HG03460 (cell line): ENCODE measurements around the gene ALDH1A1.

Experiments used
- ATAC-seq: cut with Tn5 transposase; IDR thresholded peaks from one replicate; pipeline ENCODE4 v1.9.1; 2021; ENCODE audit not compliant: unreplicated experiment

ALDH1A1 gene

DNA sequence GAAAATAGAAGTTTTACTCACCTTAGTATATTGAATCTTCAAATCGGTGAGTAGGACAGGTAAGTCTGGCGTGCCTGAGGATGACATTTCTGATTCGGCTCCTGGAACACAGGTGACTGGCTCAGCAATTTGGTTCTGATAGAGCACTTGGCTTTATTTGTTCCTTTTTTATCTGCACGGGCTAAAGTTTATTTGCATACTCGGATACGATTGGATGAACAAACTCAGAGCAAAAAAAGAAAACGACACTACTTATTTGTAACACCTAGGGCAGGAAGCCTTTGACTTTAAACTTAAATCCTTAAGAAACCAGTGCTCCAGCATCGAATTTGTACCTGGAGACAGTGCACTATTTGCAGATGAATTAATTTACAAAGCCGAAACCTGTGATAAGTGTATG lies at the start of gene ALDH1A1:
TSS of gene ALDH1A1 (minus strand) at position 140 of the 400 bp plus-strand sequence. CDS start at position 87, 53 bp downstream.
- no peak for ATAC-seq

DNA sequence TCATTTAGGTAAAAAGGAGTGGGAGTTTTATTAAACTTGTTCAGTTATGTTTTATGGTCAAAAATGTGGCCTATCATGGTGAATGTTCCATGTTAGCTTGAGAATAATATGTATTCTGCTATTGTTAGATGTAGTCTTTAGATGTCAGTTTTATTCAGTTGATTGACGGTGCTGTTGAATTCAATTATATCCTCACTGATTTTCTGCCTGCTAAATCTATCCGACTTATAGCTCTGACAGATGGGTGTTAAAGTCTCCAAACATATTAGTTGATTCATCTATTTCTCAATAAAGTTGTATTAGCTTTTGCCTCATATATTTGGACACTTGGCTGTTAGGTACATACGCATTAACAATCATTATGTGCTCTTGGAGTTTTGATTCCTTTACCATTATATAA lies 49.0 kb upstream of the ALDH1A1 start:
- ATAC-seq: no peak

DNA sequence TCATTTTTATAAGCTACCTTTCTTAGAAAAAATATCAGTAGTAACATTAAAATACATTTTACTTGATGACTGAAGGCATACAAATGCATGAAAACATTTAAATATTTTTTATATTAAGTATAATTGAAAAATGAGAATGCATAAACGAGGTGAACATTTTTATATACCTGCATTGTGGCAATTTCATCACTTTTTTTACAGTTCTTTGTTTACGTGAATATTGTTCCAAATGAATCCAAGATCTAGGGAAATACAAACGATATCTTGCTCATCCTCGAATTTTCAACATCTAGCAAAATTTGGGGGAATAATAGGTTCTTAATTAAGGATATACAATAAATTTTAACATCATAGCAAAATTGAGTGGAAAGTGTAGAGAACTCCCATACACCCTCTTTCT lies 45.5 kb upstream of the ALDH1A1 start:
- no peak for ATAC-seq

DNA sequence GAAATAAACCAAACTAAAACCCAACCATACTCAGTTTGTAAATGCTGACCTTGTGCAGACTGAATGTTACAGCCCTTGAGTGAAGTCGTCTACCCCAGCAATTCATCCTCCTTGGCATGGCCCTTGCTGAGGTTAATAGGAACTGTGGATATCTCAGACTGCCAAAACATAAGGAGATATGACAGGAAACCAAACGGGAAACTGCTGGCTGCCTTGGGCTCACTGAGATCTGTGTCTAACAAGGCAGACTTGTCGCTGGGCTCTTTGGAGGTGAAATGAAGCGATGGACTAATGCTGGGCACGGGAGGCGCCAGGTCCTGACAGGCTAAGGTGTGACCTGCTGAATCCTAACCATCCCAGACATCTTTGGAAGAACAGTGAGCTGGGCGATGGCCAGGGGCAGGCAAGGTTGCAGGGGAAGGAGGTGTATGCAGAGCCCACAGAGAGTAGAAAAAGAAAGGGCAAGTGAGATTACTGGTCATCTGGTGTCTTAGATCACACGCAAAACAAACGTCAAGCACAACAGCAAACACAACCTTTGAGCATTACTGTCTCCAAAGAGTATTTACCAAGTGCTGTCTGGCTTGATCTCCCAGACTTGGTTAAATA lies 44.6 kb upstream of the ALDH1A1 start:
- no peak for ATAC-seq

DNA sequence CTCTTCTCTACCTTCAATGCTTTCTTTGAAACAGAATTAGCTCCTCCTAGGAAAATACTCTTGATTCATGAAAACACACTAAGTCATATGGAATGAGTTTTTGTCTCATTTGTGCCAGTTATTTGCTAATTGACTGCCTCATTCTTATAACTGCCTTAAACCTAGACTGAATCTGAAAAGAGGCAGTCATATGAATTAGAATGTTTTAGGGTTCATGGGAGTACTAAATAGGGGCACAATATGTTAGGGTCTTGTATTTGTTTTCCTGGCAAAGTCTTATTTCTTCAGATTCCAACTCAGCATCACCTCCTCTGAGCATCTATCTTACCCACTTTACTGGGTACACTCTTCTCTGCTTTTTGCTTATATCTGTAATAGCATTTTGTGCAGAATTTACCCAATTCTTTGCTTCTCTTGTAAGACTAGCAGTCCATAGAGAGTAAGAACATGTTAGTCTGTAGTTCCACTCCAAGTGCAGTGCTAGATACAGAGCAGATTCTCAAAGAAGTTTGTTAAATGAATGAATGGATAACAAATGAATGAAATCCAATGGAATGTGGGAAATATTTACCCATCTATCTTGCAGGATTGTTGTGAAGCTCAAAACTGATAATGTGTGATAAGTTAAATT lies 43.9 kb upstream of the ALDH1A1 start:
- no peak for ATAC-seq

DNA sequence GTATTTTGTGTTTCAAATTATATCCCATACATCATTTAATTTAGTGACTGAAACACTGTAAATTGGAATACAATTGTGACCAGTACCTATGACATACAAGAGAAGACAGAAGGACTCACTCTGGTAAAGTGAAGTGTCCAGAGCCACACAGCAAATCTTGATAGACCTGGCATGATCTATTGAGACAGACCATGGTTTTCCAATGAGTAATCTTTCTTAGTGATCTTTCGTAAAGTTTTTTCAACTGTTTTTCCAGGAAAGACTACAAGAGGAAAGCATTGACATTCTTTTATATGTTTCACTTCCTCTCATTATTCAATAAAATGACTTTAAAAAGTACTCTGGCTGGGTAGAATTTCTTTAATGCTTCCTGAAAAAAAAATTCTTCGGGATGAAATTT lies 43.3 kb upstream of the ALDH1A1 start:
- ATAC-seq: no peak

DNA sequence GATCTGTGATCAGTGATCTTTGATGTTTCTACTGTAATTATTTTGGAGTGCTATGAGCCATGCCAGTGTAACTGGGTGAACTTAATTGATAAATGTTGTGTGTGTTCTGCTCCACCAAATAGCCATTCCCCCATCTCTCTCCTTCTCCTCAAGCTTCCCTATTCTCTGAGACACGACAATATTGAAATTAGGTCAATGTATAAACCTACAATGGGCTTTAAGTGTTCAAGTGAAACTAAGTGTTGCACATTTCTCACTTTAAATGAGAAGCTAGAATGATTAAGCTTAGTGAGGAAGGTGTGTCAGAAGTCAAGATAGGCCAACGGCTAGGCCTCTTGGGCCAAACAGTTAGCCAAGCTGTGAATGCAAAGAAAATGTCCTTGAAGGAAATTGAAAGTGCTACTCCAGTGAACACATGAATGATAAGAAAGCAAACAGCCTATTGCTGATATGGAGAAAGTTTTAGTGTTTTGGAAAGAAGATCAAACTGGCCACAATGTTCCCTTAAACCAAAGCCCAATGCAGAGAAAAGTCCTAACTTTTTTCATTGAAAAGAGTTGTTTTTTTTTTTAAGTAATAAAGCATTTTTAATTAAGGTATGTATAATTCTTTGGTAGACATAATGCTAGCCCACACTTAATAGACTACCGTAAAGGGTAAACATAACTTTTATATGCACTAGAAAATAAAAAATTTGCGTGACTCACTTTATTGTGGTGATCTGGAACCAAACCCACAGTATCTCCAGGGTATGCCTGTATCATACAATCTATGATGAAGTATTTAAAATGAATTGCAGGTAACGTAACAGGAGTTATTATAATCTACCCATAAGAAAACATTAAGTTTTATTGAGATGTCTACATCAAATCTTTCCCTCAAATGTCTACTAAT lies 42.5 kb upstream of the ALDH1A1 start:
- ATAC-seq: no peak

DNA sequence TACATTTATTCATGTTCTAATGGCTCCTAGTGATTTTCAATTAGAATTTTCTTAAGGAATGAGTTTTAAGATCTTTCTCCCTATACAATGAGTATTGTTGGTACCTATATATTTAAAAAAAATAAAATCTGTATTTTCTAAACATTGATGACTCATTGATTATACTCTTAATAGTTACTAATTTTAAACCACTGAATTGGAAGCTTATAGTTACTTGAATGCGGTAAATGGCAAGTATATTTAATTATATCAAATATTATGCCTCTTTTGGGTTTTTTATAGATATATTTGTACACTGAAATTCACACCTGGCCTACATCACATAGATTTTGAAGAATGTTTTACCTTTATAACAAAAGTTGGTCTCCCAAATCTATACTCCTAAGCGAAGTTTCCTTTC lies 38.9 kb upstream of the ALDH1A1 start:
- ATAC-seq: no peak

DNA sequence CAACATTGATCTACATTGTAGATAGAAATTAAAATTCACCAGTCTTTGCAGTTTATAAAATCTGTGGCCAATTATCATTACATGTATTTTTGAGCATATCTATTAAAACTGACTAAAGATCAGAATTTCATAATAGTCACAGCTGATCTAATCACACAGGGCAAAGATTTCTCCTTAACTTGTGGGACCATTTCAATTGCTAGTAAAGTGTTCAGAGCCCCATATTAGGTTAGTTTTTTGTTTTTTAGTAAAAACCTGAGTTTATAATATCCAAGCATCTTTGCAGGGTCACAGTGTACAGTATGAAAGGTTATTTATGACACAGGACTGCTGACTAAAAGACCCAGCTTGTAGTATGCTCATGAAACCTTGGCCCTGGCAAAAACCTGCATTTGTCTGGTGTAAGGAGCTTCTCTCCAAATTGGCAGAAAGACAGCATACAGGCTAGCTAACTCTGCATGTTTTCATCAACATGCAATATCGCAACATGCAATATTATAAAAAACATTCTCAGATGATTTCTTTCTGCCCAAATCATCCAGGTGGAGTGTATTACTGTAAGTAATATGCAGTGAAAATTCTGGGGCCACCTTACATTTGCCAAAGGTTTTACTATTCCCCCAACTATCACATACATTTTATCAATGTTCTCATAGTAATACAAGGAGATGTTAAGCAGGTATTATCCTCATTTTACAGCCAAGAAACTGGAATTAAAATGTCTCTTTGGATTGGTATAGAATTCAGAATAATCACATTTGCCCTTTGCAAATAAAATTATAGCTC lies 37.7 kb upstream of the ALDH1A1 start:
- no peak for ATAC-seq

DNA sequence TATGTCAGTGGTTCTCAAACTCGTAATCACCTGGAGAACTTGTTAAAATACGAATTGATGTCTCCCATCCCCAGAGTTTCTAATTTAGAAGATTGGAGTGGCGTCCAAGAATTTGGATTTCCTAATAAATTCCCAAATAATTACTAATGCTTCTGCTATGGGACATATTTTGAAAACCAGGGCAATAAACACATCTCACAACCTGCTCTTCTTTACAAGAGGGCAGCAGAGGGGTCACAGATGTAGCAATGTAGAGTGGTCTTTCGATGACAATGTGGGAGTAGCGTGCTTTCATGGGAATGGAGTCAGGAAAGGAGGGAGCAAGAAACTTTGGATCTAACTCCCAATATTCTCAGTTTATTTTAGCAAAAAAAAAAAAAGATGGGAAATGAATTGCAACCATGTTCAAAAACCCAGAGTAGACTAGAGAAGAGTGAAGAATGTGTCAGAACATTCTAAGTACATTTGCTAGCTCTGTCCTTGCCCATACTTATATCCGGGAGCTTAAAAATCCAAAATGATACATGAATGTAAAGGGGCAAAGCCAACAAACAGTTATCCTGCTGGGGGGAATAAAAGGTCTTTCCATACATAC lies 33.8 kb upstream of the ALDH1A1 start:
- no peak for ATAC-seq

DNA sequence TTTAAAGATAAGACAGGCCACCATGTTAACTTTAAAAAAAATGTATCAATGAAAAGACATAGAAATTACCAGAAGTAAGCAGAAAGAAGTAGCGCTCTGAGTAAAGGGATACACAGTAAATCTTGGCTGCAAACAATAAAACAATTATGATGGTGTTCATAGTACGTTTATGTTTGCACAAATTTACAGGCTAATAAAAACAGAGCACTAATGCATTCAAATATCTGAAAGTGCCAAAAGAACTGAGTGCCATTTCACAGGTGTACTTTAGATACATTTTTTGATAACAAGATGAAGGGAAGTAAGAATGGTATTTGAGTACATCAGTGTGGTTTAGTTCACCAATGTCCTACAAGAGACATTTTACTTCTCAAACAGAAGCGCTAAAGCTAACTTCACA lies 32.9 kb upstream of the ALDH1A1 start:
- no peak for ATAC-seq

DNA sequence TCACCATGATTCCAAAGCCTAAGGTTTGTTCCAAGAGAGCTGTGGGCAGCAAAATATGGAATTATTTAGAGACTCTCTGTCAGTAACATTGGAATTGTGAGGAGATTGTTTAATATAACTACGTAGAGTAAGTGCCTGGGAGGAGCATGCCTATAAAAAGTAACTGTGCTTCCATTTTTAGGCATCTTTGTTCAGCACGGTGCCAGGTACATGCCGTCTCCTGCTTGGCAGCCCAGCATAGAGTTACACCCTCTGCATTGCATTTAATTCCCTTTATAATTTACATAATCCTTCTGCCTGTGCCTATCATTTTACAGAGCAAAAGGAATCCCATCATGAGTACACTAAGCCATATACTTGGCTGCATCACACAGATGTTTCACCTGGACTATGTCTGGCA lies 32.1 kb upstream of the ALDH1A1 start:
- no peak for ATAC-seq

DNA sequence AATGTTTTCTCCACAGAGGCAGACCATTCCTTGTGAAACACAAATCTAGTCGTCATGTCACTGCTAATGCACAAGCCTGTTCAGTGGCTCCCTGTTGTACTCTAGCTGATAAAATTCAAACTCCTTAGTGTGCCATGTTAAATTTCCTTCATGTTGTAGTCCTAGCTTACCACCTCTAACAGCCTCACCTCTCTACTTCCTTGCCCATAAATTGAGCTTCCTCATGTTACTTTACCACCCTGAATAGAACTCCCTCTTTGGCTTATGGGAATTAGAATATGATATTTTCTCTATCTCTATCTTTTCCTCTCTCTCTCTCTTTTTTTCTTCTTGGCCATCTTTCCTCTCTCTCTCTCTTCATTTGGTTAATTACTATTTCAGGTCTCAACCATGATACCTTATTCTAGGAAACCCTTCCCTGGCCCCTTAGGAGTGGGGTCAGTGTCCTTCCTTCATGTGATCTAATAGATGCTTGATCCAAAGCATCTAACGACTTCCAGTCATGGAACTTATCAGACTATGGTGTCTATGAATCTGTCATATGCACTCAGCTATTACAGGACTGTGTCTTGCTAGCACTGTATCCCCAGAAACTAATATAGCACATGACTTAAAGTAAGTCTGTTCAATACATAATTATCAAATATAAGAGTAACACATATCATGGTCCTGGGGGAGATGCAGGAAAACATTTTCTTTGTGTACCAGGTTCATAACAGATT lies 31.5 kb upstream of the ALDH1A1 start:
- ATAC-seq: no peak

DNA sequence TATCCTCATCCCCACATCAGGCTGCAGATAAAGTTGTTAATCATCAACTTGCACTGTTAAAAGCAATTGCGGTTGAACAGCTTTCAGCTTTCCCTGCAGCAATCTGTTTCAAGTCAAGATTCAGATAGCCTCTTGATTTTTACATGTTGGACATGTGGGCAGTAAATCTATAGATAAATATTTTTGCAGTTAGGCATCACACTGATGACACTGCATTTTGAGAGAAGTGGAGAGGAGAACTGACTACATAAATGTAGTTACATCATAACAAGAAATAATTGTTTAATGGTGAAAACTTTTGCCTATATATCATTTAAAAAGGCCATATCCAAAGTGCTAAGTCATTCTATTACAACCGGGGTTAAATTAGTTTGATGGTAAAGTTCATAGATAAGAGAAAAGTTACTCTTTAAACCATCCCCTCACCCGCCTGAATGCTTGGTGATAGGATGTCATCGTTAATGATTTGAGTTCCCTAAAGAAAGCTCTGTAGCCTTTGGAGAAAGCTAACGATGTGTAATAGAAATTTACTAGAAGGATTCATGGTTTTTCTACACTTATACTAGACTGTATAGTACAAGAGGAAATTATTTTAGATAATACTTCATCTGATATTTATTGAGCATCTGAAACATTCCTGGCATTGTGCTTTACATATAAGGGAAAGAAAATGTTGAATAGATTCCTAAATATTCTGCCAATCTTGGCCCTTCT lies 30.8 kb upstream of the ALDH1A1 start:
- no peak for ATAC-seq

DNA sequence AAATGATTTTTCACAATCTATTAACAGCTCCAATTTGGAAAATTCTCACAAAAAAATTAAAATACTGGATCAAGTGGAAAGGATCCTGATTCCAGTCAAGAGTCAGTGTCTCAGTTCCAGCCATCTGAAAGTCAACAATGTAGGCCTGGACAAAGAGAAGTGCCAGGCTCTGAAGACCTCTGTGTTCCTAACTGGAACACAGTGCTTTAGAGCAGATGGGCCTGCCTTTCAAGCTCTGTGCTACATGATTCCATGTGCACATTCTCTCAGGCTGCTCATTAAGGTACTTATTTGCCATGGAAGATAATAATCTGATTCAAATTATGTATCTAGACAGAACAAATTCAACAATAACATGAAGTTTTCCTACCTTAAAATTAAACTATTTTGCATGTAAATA lies 30.2 kb upstream of the ALDH1A1 start:
- no peak for ATAC-seq

DNA sequence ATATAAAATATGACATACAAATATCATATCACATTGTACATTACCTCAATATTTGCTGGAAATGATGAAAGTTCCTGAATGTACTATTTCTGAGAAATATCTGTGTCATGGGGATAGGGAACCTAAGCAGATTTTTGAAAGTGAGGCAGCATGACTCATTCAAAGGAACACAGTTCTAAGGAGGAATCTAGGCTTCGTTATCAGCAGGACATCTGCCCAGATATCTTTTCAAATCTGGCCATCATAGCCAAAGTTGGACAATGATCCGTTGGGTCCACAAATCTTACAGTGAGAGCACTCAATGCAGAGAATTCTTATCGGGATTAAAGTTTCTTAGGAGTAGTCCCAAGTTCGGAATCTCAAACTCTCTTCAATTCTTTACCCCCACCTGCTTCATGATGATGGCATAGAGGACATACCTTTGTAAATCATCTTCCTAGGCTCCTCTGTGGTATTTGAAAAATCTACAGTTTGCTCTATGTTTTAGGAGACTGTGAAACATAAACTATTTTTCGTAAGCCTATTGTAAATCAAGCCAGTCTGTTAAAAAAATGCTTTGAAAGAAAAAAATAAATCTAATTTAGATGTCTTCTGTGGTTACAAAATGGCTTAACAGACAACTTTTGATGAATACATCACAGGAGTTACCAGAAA lies 29.4 kb upstream of the ALDH1A1 start:
- no peak for ATAC-seq

DNA sequence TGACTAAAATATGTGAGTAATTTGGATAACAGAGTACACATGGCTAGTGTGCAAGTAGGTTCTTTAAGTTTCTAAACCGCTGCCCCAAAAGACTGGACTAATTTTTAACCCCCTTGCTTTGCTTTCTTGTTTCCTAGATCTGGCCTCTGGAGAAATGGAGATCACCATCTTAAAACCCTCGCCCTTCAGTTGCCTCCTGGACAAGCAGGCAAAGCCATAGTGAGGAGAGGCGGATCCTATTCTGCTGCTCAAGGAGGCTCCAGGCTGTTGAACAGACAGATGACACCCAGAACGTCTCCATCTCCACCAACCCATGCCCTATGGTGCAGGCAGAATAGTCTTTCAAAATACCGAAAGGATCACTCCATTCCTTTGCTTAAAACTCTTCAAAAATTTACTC lies 28.6 kb upstream of the ALDH1A1 start:
- no peak for ATAC-seq

DNA sequence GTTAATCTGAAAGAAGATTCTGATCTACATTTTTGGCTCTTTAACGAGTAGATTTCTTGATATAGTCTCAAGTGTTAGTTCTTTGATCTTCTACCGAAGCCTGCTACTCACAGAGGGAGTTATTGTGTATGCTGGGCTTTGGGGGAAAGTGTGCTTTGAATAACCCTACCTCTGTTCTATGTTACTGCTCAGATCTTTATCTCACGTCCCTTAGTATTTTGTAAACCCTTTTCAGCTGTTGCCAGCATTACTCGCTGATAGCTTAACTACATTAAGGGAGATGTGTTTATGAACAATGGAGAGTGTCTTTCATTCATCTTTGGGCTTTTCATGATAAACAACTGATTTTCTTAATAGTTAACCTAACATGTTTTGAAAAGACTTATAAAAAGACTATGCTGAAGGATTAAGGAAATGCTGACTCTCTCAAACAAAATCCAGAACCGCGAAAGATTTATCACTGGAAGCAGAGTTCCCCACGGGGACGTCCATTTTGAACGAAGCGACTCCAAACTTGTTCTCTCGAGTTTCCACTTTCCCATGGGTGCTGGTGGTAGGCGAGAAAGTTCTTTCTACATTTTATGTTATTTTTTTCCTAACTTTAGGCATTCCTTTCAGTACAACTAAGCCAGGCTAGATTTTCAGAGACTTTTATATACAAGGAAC lies 27.9 kb upstream of the ALDH1A1 start:
- ATAC-seq: no peak

DNA sequence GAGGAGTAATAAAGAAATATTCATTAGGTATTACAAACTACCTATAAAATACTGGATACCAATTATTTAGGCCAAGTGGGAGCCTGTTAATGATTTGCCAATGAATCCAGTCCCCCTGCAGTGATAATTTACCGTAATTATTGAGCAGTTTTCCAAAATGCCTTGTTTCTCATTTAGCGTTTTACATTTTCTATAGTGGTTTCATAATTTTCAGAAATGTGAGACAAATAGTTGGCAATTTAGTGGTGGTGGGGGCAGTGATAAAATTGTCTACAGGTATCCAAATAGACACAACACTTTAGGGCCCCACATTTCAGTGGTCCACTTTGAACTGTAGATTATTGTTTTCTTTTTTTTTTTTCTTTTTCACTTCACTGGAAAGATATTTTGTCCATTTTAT lies 27.3 kb upstream of the ALDH1A1 start:
- ATAC-seq: no peak
